GM18505 (cell line): ENCODE data around the gene CA14.
"Not testable (repeated sequence)": the region's sequence is repeated elsewhere in the genome, so short reads cannot be mapped to it uniquely, and the experiment has no call there.

ENCODE experiments used
- ATAC-seq: cut with Tn5 transposase; IDR thresholded peaks from one replicate; pipeline ENCODE4 v1.9.1; 2021; ENCODE audit not compliant: unreplicated experiment
- POLR2A ChIP-seq: IDR thresholded peaks from 4 replicates; pipeline ENCODE4 v1.6.1; 2011; ENCODE audit warnings: borderline replicate concordance; ENCODE audit not compliant: insufficient read depth, insufficient read length; ENCODE audit errors: extremely low read depth

CA14 gene

DNA sequence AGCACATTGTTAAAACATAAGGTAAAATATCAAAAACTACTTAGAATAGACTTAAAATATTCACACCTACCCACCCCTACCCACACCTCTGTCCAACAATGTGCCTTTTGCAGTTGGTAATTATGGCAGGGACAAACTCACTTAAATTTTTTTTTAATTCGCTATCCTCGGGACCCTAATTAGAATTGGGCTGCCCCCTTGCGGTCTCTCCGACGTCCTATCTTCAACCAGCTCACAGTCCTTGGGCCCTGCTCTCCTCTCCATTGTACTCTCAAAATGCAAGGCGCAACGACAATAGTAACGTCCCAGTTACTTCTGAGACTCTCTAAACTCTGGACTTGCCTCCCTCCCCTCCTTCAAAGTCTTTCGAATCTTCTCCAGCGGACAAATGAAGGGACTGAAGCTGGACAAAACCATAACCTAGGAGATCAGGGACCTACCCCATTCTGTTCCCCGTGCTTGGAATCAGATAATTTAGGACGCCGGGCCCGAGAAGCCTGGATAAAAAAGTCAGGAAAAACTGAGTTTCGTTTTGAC is 23.7 kb downstream of the CA14 start:
- no peak for TF ChIP-seq POLR2A
- ATAC-seq, result no peak

DNA sequence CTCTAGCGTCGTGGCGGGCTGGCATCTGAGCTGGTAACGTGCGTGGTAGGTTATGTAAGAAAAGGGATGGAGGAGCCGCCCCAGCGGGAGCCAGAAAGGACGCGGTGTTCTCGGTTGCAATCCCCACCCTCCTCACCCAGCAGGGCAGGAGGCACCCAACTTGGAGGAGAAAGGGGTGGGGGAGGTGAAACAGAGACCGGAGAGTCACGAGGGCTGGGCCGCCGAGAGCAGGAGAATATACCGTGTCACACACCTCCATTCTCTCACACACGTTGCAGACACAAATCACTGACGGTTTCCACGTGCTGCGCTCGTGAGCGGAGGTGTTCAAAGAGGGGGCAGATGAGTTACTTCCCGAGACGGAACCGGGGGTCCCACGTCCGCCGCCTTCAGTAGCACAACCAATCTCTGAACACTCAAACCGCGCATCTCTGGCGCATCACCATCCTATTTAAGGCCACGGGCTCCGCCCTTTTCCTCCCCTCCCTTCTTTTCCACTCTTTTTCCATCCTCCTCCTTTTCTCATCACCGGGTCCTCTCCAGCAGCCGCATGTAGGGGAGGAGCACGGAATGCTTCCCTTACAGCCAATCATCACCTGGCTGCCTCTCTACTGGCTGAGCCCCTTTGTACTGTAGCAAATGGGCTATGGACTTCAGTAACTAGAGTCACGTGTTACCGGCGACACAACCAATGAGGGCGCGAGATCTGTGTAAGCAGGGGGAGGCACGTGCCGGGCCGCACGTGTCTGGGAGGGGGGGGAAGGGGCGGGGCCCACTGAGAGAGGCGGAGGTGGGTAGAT is 24.4 kb downstream of the CA14 start, which contains the start of gene CIART:
CIART (plus strand) TSS at position 797 of the 800 bp plus-strand sequence. CDS start 714 bp downstream, outside the sequence.
- ATAC-seq, result no peak
- TF ChIP-seq POLR2A, result peak; percentile 17

DNA sequence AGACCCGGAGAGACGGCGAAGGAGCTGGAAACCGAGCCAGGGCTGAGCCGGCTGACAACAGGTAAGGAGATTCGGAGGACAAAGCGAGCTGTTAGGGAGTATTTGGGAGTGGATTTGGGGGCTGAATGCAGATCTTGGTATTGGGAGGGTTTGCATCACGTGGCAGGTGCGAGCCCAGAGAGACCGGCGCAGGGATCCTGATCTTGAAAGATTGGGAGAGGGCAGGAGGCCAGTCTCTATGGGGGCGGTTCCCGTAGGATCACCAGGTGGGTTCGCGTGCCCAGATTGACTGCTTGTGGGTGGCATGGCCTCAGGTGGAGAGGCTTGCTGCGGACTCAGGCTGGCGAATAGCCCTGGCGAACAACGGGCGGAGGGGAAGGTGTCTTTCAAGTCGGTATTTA is 25.0 kb downstream of the CA14 start:
- no peak for ATAC-seq
- TF ChIP-seq POLR2A, result no peak

DNA sequence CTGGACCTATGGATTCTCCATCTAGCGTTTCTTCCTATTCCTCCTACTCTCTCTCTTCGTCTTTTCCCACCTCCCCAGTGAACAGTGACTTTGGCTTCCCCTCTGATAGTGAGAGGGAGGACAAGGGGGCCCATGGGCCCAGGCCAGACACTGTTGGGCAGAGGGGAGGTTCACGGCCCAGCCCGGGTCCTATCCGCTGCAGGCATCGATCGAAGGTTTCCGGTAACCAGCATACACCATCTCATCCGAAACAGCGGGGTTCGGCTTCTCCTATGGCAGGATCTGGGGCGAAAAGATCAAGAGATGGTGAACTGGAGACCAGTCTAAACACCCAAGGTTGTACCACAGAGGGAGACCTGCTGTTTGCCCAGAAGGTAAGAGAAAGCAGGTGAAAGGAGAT is 25.7 kb downstream of the CA14 start:
- no peak for ATAC-seq
- no peak for TF ChIP-seq POLR2A

DNA sequence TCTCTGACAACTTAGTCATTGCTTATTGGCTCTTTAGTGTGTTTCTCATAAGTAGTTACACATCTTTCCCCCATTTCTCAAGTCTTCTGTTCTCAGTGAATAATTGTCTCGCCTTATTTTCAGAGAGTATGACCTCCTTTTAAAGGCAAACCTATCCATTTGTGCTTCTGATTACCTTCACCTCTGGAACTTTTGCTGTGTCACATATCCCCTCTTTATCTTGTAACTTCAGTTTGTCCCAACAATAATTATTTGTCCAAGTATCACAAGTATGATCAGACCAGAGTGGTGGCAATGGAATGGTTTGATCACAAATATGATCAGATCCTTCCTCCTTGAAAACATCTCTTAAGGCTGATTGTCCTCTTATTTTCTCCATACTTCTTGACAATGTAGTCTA is 30.8 kb downstream of the CA14 start:
- no peak for TF ChIP-seq POLR2A
- no peak for ATAC-seq

DNA sequence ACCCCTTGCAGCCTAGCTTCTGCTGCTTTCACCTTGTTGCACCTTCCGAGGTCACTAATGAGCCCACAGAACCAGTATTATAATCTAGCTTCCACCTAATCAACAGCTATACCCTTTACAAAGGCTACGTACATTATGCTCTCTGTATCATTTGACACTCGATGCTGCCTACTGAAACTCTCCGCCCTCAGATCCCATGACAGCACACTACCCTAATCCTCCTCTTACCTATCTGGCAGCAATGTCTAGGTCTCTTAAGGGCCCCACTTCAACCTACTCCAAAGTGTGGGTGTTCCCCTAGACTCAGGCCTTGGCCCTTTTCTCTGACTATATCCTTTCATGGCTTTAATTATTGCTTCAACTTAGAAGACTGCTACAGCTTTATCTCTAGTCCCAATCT is 31.2 kb downstream of the CA14 start:
- ATAC-seq, result no peak
- no peak for TF ChIP-seq POLR2A

DNA sequence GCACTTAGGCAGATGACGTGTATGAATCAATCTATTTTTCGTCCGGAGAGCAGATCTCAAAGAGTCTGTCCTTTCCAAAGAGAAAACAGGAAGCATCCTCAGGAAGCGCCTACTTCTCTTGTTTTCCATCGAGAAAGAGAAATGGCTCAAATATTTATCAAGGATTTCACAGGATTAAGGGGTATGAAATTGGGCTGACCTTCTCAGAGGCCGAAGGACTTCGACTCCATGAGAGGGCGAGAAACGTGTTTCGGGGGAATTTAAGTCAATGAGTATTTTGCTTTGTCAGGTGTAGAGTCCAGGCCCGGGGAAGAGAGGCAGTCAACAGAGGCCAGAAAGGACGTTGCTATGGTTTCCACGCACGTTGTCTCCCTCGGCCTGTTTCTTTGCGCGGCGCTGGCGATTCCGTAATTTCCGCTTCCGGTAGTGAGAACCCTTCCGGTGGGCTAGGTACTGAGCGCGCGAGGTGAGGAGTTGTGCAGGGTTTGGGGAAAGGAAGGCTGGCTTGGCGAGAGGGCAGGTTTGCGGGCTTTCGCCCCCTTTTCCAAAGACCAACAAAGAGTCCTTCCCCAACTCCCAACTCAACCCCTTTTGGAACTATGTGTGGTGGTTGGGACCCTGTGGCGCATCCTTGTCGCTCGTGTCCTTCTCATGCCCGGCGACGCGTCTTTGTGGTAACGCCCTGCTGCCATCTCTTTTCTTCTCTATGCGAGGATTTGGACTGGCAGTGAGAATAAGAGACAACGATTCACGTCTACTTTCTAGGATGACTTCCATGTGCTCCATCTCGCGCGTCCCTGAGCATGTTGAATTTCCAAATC is 36.1 kb downstream of the CA14 start, which contains the start of gene MRPS21:
MRPS21 (plus strand) TSS at position 429 of the 821 bp plus-strand sequence. CDS start 506 bp downstream, outside the sequence.
- peak; percentile 91 for ATAC-seq
- peak; percentile 93 for TF ChIP-seq POLR2A

DNA sequence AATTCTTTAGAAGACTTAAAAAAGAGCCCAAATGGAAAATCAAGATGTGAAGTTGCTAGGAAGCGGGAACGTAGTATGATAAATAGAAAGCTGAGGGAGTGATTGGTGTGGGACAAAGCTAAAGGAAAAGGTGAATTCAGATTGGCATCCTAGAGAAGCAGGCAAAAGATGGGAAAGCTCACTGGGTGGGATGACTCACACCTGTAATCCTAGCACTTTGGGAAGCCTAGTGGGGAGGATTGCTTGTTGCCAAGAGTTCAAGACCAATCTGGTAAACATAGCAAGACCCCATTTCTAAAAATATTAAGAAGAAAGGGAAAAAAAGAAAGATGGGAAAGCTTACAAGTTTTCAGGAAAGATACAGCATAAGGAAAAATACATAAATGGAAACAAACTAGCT is 37.9 kb downstream of the CA14 start:
- no peak for ATAC-seq
- no peak for TF ChIP-seq POLR2A

DNA sequence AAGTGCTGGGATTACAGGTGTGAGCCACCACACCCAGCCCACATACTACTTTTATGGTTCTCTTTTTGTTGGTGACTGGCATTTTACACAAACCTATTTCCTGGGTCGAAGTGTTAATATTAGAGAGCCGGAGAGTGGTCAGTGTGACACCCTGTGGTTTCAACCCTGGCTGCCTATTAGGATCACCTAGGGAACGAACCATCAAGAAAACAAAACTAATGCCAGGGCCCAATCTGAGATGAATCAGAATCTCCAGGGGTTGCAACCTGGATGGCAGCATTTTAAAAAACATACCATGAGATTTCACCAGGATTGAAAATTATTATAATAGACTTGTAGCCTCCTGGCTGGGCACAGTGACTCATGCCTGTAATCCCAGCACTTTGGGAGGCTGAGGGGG is 42.1 kb downstream of the CA14 start:
- ATAC-seq, result no peak
- no peak for TF ChIP-seq POLR2A

DNA sequence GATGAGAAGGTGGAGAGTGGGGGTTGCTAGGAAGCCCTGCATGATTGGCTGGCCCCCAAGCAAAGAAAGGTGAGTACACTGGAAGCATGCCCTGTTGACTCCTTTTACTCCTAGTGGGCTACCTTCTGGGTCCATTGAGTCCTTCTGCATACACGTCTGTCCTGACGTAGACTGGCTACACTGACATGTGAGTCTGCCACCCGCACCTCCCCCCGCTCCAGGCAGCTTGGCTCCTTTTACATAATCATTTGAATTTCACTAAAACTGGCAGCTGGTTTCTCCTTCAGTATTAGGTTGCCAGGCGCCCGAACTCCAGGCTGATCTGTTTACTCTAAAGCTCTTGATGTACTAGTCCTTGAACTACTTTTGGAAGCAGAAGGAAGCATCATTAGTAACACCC is 44.8 kb downstream of the CA14 start:
- no peak for TF ChIP-seq POLR2A

DNA sequence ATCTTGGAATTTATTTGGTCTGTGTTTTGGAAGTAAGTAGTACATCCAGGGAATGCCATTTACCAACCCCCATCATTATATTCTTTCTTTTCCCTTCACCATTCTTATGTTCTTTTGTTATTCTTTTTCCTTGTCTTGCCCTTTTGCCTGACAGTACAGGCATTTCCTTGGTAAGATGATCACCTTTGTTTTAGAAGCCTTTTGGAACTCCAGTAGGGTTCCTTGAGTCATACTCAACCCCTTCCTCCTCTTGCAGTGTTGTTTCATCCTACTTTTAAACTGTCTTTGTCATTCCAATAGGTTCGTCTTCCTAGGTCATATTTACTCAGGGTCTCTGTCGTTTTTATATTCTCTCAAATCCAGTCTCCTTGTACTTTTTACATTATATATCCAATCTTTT is 45.3 kb downstream of the CA14 start:
- no peak for ATAC-seq
- no peak for TF ChIP-seq POLR2A

More for the DNA sequence above, 44.8 kb downstream of the CA14 start:
- no peak for ATAC-seq

DNA sequence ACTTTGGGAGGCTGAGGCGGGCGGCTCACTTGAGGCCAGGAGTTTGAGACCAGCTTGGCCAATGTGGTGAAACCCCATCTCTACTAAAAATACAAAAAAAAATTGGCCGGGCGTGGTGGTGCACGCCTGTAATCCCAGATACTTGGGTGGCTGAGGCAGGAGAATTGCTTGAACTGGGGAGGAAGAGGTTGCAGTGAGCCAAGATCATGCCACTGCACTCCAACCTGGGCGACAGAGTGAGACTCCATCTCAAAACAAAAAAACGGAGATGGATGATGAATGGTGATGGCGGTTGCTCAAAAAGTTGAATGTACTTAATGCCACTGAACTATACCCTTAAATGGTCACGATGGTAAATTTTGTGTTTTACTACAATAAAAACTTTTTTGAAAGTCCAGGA is 51.0 kb downstream of the CA14 start:
- not testable (repeated sequence) for ATAC-seq

DNA sequence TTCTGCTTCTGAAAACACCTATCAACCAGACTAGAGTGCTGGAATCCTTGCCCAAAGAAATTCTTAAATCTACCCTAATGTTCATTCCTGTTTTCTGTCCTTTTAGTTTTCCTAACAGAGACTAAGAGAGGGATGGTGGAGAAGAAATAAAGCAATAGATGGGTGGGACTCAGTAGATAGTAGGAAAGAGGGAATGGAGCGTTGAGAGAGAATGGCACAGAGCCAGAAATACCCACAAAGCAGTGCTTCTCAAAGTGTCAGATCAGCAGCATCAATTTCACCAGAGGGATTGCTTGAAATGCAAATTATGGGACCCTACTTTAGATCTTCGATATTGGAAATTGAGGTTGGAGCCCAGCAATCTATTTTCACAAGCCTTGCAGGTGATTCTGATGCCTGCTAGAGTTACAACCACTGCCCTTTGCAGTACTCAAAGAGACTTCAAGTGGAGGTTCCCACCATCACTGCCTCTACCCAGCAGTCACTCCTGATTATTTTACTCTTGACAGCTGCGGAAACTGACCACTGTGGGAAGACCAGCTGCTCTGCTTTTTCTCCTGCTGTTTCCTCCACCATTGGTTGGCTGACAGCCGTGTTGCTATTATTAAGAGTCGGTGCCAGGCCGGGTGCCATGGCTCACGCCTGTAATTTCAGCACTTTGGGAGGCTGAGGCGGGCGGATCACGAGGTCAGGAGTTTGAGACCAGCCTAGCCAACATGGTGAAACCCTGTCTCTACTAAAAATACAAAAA is 52.4 kb downstream of the CA14 start:
- no peak for TF ChIP-seq POLR2A
- no peak for ATAC-seq
